Stimulated activated naive B cell treated with anti-CD40 and anti-IgM and Interleukin-4, amounts not matched to agents 10 μg/mL and 1 μg/mL and 100 μg/mL, for 72 hours (primary cell): ENCODE data around the gene CARMIL1.

Source experiments
- ATAC-seq, 2 donors: fragments of 150-1000 bp; cut with Tn5 transposase; replicated peaks; 2 replicates each; pipeline ENCODE4 v1.10.0; 2021; ENCODE audit warnings: moderate library complexity in 1 of 2
- DNase-seq: peaks from one replicate; pipeline ENCODE4 v3.0.0; 2021
- H3K27ac Mint-ChIP-seq: one replicate; pipeline ENCODE4 v1.8.0; 2022; ENCODE audit warnings: mild to moderate bottlenecking, mixed read lengths
- H3K27me3 Mint-ChIP-seq, 2 donors: one replicate each; pipeline ENCODE4 v1.8.0; 2022; ENCODE audit warnings: mixed read lengths in 2 of 2
- H3K36me3 Mint-ChIP-seq, 2 donors: one replicate each; pipeline ENCODE4 v1.8.0; 2022; ENCODE audit warnings: mixed read lengths in 2 of 2, mild to moderate bottlenecking in 1 of 2
- H3K4me1 Mint-ChIP-seq, 2 donors: one replicate each; pipeline ENCODE4 v1.8.0; 2022; ENCODE audit warnings: mixed read lengths in 2 of 2, mild to moderate bottlenecking in 1 of 2
- H3K4me3 Mint-ChIP-seq, 2 donors: one replicate each; pipeline ENCODE4 v1.8.0; 2022; ENCODE audit warnings: mild to moderate bottlenecking in 2 of 2, mixed read lengths in 2 of 2, moderate library complexity in 1 of 2
- H3K9me3 Mint-ChIP-seq, 2 donors: one replicate each; pipeline ENCODE4 v1.8.0; 2022; ENCODE audit warnings: mixed read lengths in 2 of 2, mild to moderate bottlenecking in 1 of 2

The CARMIL1 gene

GRCh38 chr6:25506020-25506419, 226.8 kb downstream of the CARMIL1 start:
- Mint-ChIP-seq H3K9me3 (no peaks in the 10 kb centered on the region), H3K36me3 (no peaks in the 10 kb centered on the region), H3K27me3 (no peaks in the 10 kb centered on the region), H3K4me1 (no peaks in the 10 kb centered on the region), H3K27ac (no peak overlapping the region), H3K4me3 (no peak overlapping the region)
- DNase-seq (no peak), ATAC-seq (no peak)

GRCh38 chr6:25508051-25508450, 228.9 kb downstream of the CARMIL1 start:
- no peaks in the 10 kb centered on the region for H3K9me3 Mint-ChIP-seq
- H3K27ac Mint-ChIP-seq = no peak overlapping the region
- ATAC-seq (no peak), DNase-seq (no peak)
- H3K4me3 Mint-ChIP-seq = no peak overlapping the region
- H3K4me1 Mint-ChIP-seq = no peaks in the 10 kb centered on the region
- no peaks in the 10 kb centered on the region for H3K27me3 Mint-ChIP-seq
- H3K36me3 Mint-ChIP-seq = no peaks in the 10 kb centered on the region

GRCh38 chr6:25511376-25511775, 232.2 kb downstream of the CARMIL1 start:
- Mint-ChIP-seq H3K9me3 (no peaks in the 10 kb centered on the region), H3K36me3 (peaks cover 0 to 6% of the 10 kb centered on the region in 2 donors), H3K4me1 (no peaks in the 10 kb centered on the region), H3K4me3 (no peak overlapping the region), H3K27ac (no peak overlapping the region), H3K27me3 (no peaks in the 10 kb centered on the region)
- ATAC-seq (no peak), DNase-seq (no peak)

GRCh38 chr6:25512560-25512959, 233.4 kb downstream of the CARMIL1 start:
- no peak for DNase-seq
- Mint-ChIP-seq H3K27ac (no peak overlapping the region), H3K27me3 (no peaks in the 10 kb centered on the region), H3K36me3 (peaks cover 0 to 10% of the 10 kb centered on the region in 2 donors), H3K4me3 (no peak overlapping the region), H3K4me1 (no peaks in the 10 kb centered on the region), H3K9me3 (no peaks in the 10 kb centered on the region)
- ATAC-seq = no peak

- Mint-ChIP-seq H3K4me3 (no peak overlapping the region), H3K27ac (no peak overlapping the region), H3K4me1 (no peaks in the 10 kb centered on the region), H3K36me3 (peaks cover 4 to 19% of the 10 kb centered on the region in 2 donors), H3K27me3 (no peaks in the 10 kb centered on the region), H3K9me3 (no peaks in the 10 kb centered on the region)
- no peak for DNase-seq
- no peak for ATAC-seq
Observed at GRCh38 chr6:25519856-25520255, 240.7 kb downstream of the CARMIL1 start.

GRCh38 chr6:25524542-25524941, 245.4 kb downstream of the CARMIL1 start:
- no peaks in the 10 kb centered on the region for H3K27me3 Mint-ChIP-seq
- peaks cover 7 to 18% of the 10 kb centered on the region in 2 donors for H3K36me3 Mint-ChIP-seq
- peaks cover 0 to 3% of the 10 kb centered on the region in 2 donors for H3K9me3 Mint-ChIP-seq
- no peaks in the 10 kb centered on the region for H3K4me1 Mint-ChIP-seq
- H3K27ac Mint-ChIP-seq = no peak overlapping the region
- no peak for DNase-seq
- H3K4me3 Mint-ChIP-seq = no peak overlapping the region
- ATAC-seq = no peak

- ATAC-seq = no peak
- Mint-ChIP-seq H3K36me3 (peaks cover 7 to 18% of the 10 kb centered on the region in 2 donors), H3K27ac (no peak overlapping the region), H3K4me1 (no peaks in the 10 kb centered on the region), H3K9me3 (peaks cover 0 to 3% of the 10 kb centered on the region in 2 donors), H3K27me3 (no peaks in the 10 kb centered on the region), H3K4me3 (no peak overlapping the region)
- no peak for DNase-seq
Observed at GRCh38 chr6:25525078-25525477, 245.9 kb downstream of the CARMIL1 start.

GRCh38 chr6:25534942-25535631, 255.9 kb downstream of the CARMIL1 start:
- H3K4me3 Mint-ChIP-seq = no peak overlapping the region
- ATAC-seq (no peak), DNase-seq (no peak)
- H3K4me1 Mint-ChIP-seq = peaks cover 2 to 10% of the 10 kb centered on the region in 2 donors
- no peaks in the 10 kb centered on the region for H3K9me3 Mint-ChIP-seq
- no peaks in the 10 kb centered on the region for H3K27me3 Mint-ChIP-seq
- H3K27ac Mint-ChIP-seq = no peak overlapping the region
- H3K36me3 Mint-ChIP-seq = peaks cover under 1 to 2% of the 10 kb centered on the region in 2 donors

GRCh38 chr6:25535632-25536225, 256.6 kb downstream of the CARMIL1 start:
- no peak for ATAC-seq
- no peak overlapping the region for H3K27ac Mint-ChIP-seq
- no peak for DNase-seq
- no peaks in the 10 kb centered on the region for H3K27me3 Mint-ChIP-seq
- H3K36me3 Mint-ChIP-seq = peaks cover 4 to 5% of the 10 kb centered on the region in 2 donors
- peaks cover 2 to 10% of the 10 kb centered on the region in 2 donors for H3K4me1 Mint-ChIP-seq
- no peaks in the 10 kb centered on the region for H3K9me3 Mint-ChIP-seq
- H3K4me3 Mint-ChIP-seq = no peak overlapping the region

- ATAC-seq = no peak
- H3K27ac Mint-ChIP-seq = no peak overlapping the region
- peaks cover 2 to 10% of the 10 kb centered on the region in 2 donors for H3K4me1 Mint-ChIP-seq
- no peak overlapping the region for H3K4me3 Mint-ChIP-seq
- H3K36me3 Mint-ChIP-seq = peaks cover 5% of the 10 kb centered on the region in 2 donors
- no peaks in the 10 kb centered on the region for H3K9me3 Mint-ChIP-seq
- no peaks in the 10 kb centered on the region for H3K27me3 Mint-ChIP-seq
- no peak for DNase-seq
Observed at GRCh38 chr6:25536781-25537180, 257.6 kb downstream of the CARMIL1 start.

- Mint-ChIP-seq H3K9me3 (no peaks in the 10 kb centered on the region), H3K27ac (peak overlapping the region; percentile 72), H3K4me1 (peaks cover 2 to 10% of the 10 kb centered on the region in 2 donors), H3K4me3 (peak overlapping the region; percentile 57 to 74), H3K27me3 (no peaks in the 10 kb centered on the region), H3K36me3 (peaks cover 5 to 7% of the 10 kb centered on the region in 2 donors)
- ATAC-seq = peak; percentile 81 to 84
- DNase-seq = no peak
Observed at GRCh38 chr6:25537349-25538018, 258.3 kb downstream of the CARMIL1 start.

GRCh38 chr6:25541228-25541627, 262.1 kb downstream of the CARMIL1 start:
- no peak overlapping the region for H3K4me3 Mint-ChIP-seq
- H3K4me1 Mint-ChIP-seq = peaks cover 2 to 10% of the 10 kb centered on the region in 2 donors
- no peak overlapping the region for H3K27ac Mint-ChIP-seq
- H3K9me3 Mint-ChIP-seq = no peaks in the 10 kb centered on the region
- DNase-seq (no peak), ATAC-seq (no peak)
- H3K36me3 Mint-ChIP-seq = peaks cover 5 to 7% of the 10 kb centered on the region in 2 donors
- no peaks in the 10 kb centered on the region for H3K27me3 Mint-ChIP-seq

GRCh38 chr6:25542984-25543910, 264.1 kb downstream of the CARMIL1 start:
- Mint-ChIP-seq H3K27me3 (no peaks in the 10 kb centered on the region), H3K9me3 (no peaks in the 10 kb centered on the region), H3K36me3 (peaks cover 5 to 7% of the 10 kb centered on the region in 2 donors), H3K27ac (no peak overlapping the region), H3K4me1 (peaks cover 0 to 2% of the 10 kb centered on the region in 2 donors), H3K4me3 (no peak overlapping the region)
- ATAC-seq (no peak), DNase-seq (no peak)

GRCh38 chr6:25544833-25545232, 265.7 kb downstream of the CARMIL1 start:
- no peaks in the 10 kb centered on the region for H3K9me3 Mint-ChIP-seq
- DNase-seq = no peak
- H3K36me3 Mint-ChIP-seq = peaks cover 4 to 7% of the 10 kb centered on the region in 2 donors
- H3K27me3 Mint-ChIP-seq = no peaks in the 10 kb centered on the region
- H3K27ac Mint-ChIP-seq = no peak overlapping the region
- H3K4me1 Mint-ChIP-seq = no peaks in the 10 kb centered on the region
- no peak overlapping the region for H3K4me3 Mint-ChIP-seq
- ATAC-seq = no peak
